Ascending aorta (tissue), 2 donors: Measurements from ENCODE around the gene ZNF785. TPM values are rescaled to one million over a fixed set of nuclear protein-coding genes. Genes with fewer than 3 reads are reported as not detected.

Experiments used
- DNase-seq, 2 donors: peaks; one replicate each; pipeline ENCODE4 v3.0.0-alpha.2; 2019; ENCODE audit warnings: low spot score in 2 of 2
- H3K27ac ChIP-seq, 2 donors: fragments of 200-600 bp; sonication (generic); one replicate each; pipeline ENCODE4 v1.5.1; 2016 to 2017; ENCODE audit warnings: mild to moderate bottlenecking in 1 of 2
- H3K27me3 ChIP-seq: fragments of 200-600 bp; sonication (generic); one replicate; pipeline ENCODE4 v1.5.1; 2017
- H3K36me3 ChIP-seq, 2 donors: fragments of 200-600 bp; sonication (generic); one replicate each; pipeline ENCODE4 v1.5.1; 2016
- H3K4me1 ChIP-seq, 2 donors: fragments of 200-600 bp; sonication (generic); one replicate each; pipeline ENCODE4 v1.5.1; 2016 to 2017; ENCODE audit warnings: mild to moderate bottlenecking in 1 of 2
- H3K4me3 ChIP-seq, 2 donors: fragments of 200-600 bp; sonication (generic); one replicate each; pipeline ENCODE4 v1.5.1; 2016 to 2017; ENCODE audit warnings: mild to moderate bottlenecking in 1 of 2
- H3K9me3 ChIP-seq, 2 donors: fragments of 200-600 bp; sonication (generic); one replicate each; pipeline ENCODE4 v1.5.1; 2016
- CTCF ChIP-seq, 3 experiments: fragments of 200-600 bp in 2 of 3; fragments of 450-650 bp in 1 of 3; sonication (generic) in 2 of 3; IDR thresholded peaks; one replicate each; pipeline ENCODE4 v1.5.1; 2016 to 2019; ENCODE audit warnings: antibody characterized with exemption in 3 of 3, mild to moderate bottlenecking in 1 of 3, moderate library complexity in 1 of 3
- intact Hi-C: fragments of 100-400 bp; cut with DNase I; formaldehyde crosslinking; loops from one replicate; pipeline ENCODE4 v1.15.1; 2023
- total RNA-seq: library from RNA; depleted of rRNA; stranded (reverse); fragments of >200 nt; gene quantifications from one replicate; pipeline ENCODE4 v1.1.0, GENCODE V29; 2016

ZNF785 gene
- total RNA-seq, 1 donor from 2014 or later = 12.1 TPM

GRCh38 chr16:30569746-30570635, 15.5 kb downstream of the ZNF785 start:
- peaks cover 13 to 21% of the 10 kb centered on the region in 2 donors for H3K4me1 ChIP-seq
- DNase-seq = no peak
- H3K9me3 ChIP-seq = no peaks in the 10 kb centered on the region
- H3K27ac ChIP-seq = peak overlapping the region; percentile 96 to 99
- intact Hi-C loops = loop anchor here (2.0 kb wide), 3 partner anchors 35 to 81 kb away; partner anchors contain the start of genes PRR14 and ZNF747
- peak overlapping the region in 1 of 2 donors; percentile 92 for H3K4me3 ChIP-seq
- H3K36me3 ChIP-seq = peaks cover 0 to 3% of the 10 kb centered on the region in 2 donors
- no peak for TF ChIP-seq CTCF (IDR thresholded peaks at IDR 0.05)
- H3K27me3 ChIP-seq = no peaks in the 10 kb centered on the region

GRCh38 chr16:30569281-30569680, 16.2 kb downstream of the ZNF785 start:
- Histone ChIP-seq H3K36me3 (peaks cover 0 to 3% of the 10 kb centered on the region in 2 donors), H3K9me3 (no peaks in the 10 kb centered on the region), H3K4me1 (peaks cover 13 to 21% of the 10 kb centered on the region in 2 donors), H3K27me3 (no peaks in the 10 kb centered on the region), H3K4me3 (no peak overlapping the region), H3K27ac (no peak overlapping the region)
- DNase-seq = no peak
- intact Hi-C loops = no loop called here
- no peak for TF ChIP-seq CTCF (IDR thresholded peaks at IDR 0.05)

GRCh38 chr16:30567991-30568638, 17.4 kb downstream of the ZNF785 start:
- Histone ChIP-seq H3K27me3 (no peaks in the 10 kb centered on the region), H3K4me1 (peaks cover 13 to 21% of the 10 kb centered on the region in 2 donors), H3K9me3 (no peaks in the 10 kb centered on the region), H3K36me3 (peaks cover 0 to 3% of the 10 kb centered on the region in 2 donors), H3K4me3 (no peak overlapping the region), H3K27ac (no peak overlapping the region)
- no peak for TF ChIP-seq CTCF (IDR thresholded peaks at IDR 0.05)
- intact Hi-C loops = no loop called here
- DNase-seq = no peak

GRCh38 chr16:30567160-30567990, 18.1 kb downstream of the ZNF785 start:
- Histone ChIP-seq H3K4me3 (no peak overlapping the region), H3K27me3 (no peaks in the 10 kb centered on the region), H3K4me1 (peaks cover 9 to 17% of the 10 kb centered on the region in 2 donors), H3K36me3 (peaks cover 0 to 3% of the 10 kb centered on the region in 2 donors), H3K9me3 (no peaks in the 10 kb centered on the region), H3K27ac (no peak overlapping the region)
- DNase-seq = no peak
- no peak for TF ChIP-seq CTCF (IDR thresholded peaks at IDR 0.05)
- intact Hi-C loops = no loop called here

- TF ChIP-seq CTCF (IDR thresholded peaks at IDR 0.05) = no peak
- H3K36me3 ChIP-seq = peaks cover 0 to 3% of the 10 kb centered on the region in 2 donors
- DNase-seq = no peak
- H3K27me3 ChIP-seq = no peaks in the 10 kb centered on the region
- intact Hi-C loops = no loop called here
- H3K9me3 ChIP-seq = no peaks in the 10 kb centered on the region
- H3K27ac ChIP-seq = no peak overlapping the region
- H3K4me3 ChIP-seq = no peak overlapping the region
- H3K4me1 ChIP-seq = peaks cover 7 to 14% of the 10 kb centered on the region in 2 donors
Observed at GRCh38 chr16:30566531-30566930, 19.0 kb downstream of the ZNF785 start.
